ELR (cell line): ENCODE data around the gene EPB41L1.

Experiments
- DNase-seq: peaks from one replicate; pipeline ENCODE4 v3.0.0-alpha.2; 2015; ENCODE audit warnings: low read depth

The EPB41L1 gene

GRCh38 chr20:36196676-36197075, 42.1 kb downstream of the EPB41L1 start:
- no peak for DNase-seq

GRCh38 chr20:36197271-36197670, 42.7 kb downstream of the EPB41L1 start:
- DNase-seq = peak; percentile 7

GRCh38 chr20:36199345-36200257, 45.1 kb downstream of the EPB41L1 start:
- DNase-seq = peak; percentile 85

- no peak for DNase-seq
Measured at GRCh38 chr20:36200451-36200850, 45.9 kb downstream of the EPB41L1 start.

- DNase-seq = no peak
Measured at GRCh38 chr20:36201198-36201597, 46.7 kb downstream of the EPB41L1 start.

- peak; percentile 64 for DNase-seq
Measured at GRCh38 chr20:36202891-36203338, 48.4 kb downstream of the EPB41L1 start.

- no peak for DNase-seq
Measured at GRCh38 chr20:36203861-36204260, 49.3 kb downstream of the EPB41L1 start.

GRCh38 chr20:36205026-36205425, 50.5 kb downstream of the EPB41L1 start:
- DNase-seq = no peak

- DNase-seq = no peak
Measured at GRCh38 chr20:36206068-36206467, 51.5 kb downstream of the EPB41L1 start.

GRCh38 chr20:36206641-36207040, 52.1 kb downstream of the EPB41L1 start:
- no peak for DNase-seq

- no peak for DNase-seq
Measured at GRCh38 chr20:36207602-36208001, 53.1 kb downstream of the EPB41L1 start.

GRCh38 chr20:36208257-36208656, 53.7 kb downstream of the EPB41L1 start:
- no peak for DNase-seq

- peak; percentile 18 for DNase-seq
Measured at GRCh38 chr20:36210436-36211021, 56.0 kb downstream of the EPB41L1 start.

GRCh38 chr20:36213362-36213761, 58.8 kb downstream of the EPB41L1 start:
- DNase-seq = no peak

GRCh38 chr20:36214684-36215256, 60.2 kb downstream of the EPB41L1 start:
- peak; percentile 58 for DNase-seq

GRCh38 chr20:36215778-36216177, 61.2 kb downstream of the EPB41L1 start:
- DNase-seq = no peak

GRCh38 chr20:36216314-36217025, 61.9 kb downstream of the EPB41L1 start:
- DNase-seq = no peak

- DNase-seq = peak; percentile 43
Measured at GRCh38 chr20:36217226-36217625, 62.7 kb downstream of the EPB41L1 start.

- DNase-seq = no peak
Measured at GRCh38 chr20:36218380-36219064, 64.0 kb downstream of the EPB41L1 start.

- no peak for DNase-seq
Measured at GRCh38 chr20:36219671-36220220, 65.2 kb downstream of the EPB41L1 start.

- DNase-seq = no peak
Measured at GRCh38 chr20:36225666-36226065, 71.1 kb downstream of the EPB41L1 start.
